Stimulated activated CD4-positive, alpha-beta T cell treated with anti-CD3 and anti-CD28 coated beads, Interleukin-4, amount 100 ng/mL, for 1 hour (primary cell): ENCODE data around the gene LY6G6F.

Source experiments
- DNase-seq: peaks from one replicate; pipeline ENCODE4 v3.0.0-alpha.2; 2020

LY6G6F gene

GRCh38 chr6:31706599-31706998 lies at the start of gene LY6G6F:
LY6G6F (plus strand) TSS chr6:31706866; CDS start chr6:31706907, 41 bp downstream.
- no peak for DNase-seq

DNA sequence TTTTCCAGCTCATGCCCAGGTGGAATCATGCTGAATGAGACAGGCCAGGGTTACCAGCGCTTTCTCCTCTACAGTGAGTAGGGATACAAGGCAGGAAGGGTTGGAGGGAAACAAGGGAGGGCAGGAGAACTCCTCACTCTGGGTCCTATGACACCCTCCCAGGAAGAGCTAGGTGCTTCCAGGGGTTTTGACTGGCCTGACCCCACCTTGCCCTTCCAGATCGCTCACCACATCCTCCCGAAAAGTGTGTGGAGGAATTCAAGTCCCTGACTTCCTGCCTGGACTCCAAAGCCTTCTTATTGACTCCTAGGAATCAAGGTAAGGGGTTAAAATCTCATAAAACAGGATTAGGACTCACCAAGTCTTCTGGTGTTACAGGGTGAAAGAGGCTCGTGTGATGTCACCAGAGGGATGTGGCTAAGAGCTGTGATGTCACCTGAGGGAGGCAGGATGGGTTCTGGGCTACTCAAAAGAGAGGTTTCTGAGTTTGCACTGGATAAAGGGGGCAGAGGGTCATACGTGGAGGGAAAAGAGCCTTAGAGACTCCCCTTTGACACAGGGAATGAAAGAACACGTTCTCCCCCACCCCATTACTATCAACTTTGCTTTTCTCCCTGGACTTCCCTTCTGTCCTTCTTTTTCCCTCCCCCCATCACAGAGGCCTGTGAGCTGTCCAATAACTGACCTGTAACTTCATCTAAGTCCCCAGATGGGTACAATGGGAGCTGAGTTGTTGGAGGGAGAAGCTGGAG lies 49.1 kb upstream of the LY6G6F start:
- DNase-seq = no peak

DNA sequence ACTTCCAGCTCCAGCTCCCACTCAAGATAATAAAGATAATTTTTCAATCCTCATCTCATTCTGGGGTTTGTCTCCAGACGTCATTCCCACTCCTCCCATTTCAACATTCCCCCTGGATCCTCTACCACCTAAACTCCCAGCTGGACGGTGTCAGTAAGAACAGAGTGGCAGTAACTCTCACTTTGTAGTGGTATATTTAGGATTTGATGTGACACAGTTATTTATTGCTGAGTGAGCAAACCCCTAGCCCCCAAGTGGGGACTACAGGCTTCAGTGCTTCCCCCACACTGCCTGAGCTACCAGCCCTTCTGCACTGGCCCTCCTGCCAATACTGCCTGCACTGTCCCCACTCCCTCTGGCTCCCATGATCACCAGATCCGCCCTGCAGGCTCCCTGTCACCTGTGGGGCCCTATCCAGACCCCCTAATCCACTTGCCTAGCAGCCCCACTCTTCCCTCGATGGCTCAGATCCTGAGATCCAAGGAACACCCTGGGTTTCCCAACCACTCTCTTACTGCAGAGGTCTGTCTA lies 48.4 kb upstream of the LY6G6F start:
- no peak for DNase-seq

GRCh38 chr6:31658983-31659648 lies 47.5 kb upstream of the LY6G6F start:
- DNase-seq = no peak

GRCh38 chr6:31659649-31660380 lies 46.9 kb upstream of the LY6G6F start:
- DNase-seq = no peak

GRCh38 chr6:31660381-31661261 lies 46.0 kb upstream of the LY6G6F start, which contains the start of gene C6orf47:
C6orf47 (minus strand) TSS chr6:31660778; CDS start chr6:31659947, 831 bp downstream.
- DNase-seq = peak; percentile 77

DNA sequence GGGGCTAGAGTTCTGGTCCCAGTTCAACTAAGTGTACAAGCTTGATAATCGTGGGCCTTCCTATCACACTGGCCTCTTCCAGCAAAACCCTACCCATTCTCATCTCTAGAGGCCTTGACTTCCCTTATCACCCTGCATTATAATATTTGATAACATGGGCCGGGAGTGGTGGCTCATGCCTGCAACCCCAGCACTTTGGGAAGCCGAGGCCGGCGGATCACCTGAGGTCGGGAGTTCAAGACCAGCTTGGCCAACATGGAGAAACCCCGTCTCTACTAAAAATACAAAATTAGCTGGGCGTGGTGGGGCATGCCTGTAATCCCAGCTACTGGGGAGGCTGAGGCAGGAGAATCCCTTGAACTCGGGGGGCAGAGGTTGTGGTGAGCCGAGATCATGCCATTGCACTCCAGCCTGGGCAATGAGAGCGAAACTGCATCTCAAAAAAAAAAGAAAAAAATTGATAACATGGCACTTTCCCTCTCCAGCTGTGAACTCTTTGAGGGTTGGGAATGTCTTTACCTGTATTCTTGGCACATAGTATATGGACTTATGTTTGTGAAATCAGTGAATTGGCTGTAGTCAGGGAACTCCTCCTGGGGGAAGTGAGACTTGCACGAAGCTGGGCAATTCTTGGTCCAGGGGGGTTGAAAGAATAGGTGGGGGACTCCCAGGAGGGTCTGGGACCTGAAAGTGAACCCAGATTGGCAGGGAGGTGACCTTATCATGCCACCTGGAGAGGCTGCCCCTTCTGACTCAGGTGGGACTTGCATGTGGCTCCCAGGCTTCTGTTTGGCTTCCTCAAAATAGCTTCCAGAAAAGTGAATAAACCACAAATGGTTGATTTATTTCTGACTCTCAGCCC lies 45.2 kb upstream of the LY6G6F start:
- no peak for DNase-seq

DNA sequence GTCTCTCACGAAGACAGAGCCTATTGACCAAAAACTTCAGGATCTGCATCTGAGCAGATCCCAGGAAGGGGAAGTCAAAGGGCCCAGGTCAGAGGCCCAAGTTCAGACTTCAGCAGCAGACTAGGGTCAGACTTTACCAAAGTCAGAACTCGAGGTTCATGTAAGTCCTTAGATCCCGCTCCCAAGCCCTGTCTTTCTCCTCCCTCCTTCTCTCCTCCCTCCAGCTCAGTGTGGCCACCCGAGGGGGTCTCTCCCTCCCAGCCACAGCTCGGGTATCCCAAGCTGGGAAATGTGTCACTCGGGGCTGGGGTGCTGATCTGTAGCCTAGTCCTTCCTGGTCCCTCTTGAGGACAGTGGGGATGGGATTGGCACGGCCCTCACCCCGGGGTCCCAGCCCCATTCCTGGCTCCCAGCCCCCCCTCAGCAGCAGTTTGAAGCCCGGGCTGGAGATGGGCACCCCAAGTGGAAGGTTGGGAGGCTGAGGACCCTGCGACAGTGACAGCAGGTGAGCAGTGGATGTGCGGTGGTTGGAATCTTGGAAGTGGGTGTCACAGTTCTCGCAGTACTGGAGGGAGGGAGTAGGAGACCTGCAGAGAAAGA lies 44.4 kb upstream of the LY6G6F start:
- DNase-seq = no peak

DNA sequence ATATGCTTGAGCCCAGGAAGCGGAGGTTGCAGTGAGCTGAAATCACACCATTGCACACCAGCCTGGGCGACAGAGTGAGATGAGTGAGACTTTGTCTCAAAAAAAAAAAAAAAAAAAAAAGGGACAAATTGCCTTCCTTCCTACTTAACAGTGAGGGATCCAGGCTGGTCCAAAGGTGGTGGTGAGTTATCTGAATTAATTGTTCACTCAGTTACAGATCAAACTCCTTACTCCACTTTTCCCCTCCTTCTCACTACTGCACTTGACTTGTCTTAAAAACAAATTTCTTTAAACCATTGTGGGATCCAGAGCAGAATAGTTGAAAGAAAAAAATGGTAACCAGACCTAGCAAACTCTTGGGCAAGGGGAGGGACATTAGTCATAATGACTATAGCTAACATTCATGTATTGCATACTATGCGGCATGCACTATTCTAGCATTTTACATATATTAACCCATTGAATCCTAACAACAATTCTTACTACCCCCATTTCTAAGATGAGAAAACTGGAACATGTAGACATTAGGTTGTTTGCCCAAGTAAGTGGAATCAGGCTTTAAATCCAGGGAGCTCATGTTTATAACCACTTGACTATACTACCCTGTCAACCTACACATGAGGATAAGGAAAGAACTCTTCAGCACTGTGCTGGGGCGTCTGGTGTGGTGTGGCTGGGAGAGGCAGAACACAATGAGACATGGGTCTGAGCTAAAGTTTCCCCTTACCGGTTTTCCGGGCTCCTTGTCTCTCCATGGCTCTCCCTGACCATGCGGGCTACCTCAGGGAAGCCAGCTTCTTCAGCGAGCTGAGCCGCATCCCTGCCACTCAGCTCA lies 43.3 kb upstream of the LY6G6F start:
- no peak for DNase-seq

GRCh38 chr6:31663961-31664789 lies 42.5 kb upstream of the LY6G6F start:
- DNase-seq = no peak

GRCh38 chr6:31664790-31665500 lies 41.7 kb upstream of the LY6G6F start, which contains the start of gene GPANK1:
GPANK1 (minus strand) TSS chr6:31664997; CDS start chr6:31664478, 519 bp downstream.
- peak; percentile 86 for DNase-seq

DNA sequence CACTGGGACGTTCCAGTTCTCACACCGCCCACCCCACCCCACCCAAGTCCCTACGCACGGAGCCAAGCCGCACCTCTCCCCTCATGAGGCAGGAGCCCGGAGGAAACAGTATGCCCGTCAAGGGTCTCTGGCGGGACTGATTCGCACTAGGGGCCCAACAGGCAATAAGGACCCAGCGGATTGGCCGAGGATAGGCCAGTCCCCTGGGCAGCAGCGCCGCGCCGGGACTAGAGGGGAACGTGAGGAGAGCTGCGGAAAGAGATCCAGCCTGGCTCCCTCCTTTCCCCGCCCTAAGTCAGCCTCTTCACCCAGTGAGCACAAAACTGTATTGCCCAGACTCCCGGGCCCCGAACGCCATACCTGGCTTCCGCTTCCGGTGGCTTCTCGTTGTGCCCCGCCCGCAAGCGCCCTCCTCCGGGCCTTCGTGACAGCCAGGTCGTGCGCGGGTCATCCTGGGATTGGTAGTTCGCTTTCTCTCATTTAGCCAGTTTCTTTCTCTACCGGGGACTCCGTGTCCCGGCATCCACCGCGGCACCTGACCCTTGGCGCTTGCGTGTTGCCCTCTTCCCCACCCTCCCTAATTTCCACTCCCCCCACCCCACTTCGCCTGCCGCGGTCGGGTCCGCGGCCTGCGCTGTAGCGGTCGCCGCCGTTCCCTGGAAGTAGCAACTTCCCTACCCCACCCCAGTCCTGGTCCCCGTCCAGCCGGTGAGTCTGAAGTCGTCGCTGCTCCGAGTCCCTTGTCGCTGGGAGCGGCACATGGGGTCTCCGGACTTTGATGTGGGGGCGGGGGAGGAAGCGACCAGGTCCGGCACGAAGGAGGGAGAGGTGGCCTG lies 40.9 kb upstream of the LY6G6F start, which contains the start of gene CSNK2B:
Gene CSNK2B, plus strand, starts transcription at position 580 of the 836 bp plus-strand sequence. CDS start 752 bp downstream, outside the sequence.
- peak; percentile 97 for DNase-seq

- DNase-seq = no peak
Measured at GRCh38 chr6:31666337-31666965, 40.2 kb upstream of the LY6G6F start.

- DNase-seq = no peak
Measured at GRCh38 chr6:31669676-31670075, 37.0 kb upstream of the LY6G6F start, which contains the start of gene LY6G5B. LY6G5B (plus strand) TSS chr6:31669976; CDS start chr6:31670951, 975 bp downstream.

DNA sequence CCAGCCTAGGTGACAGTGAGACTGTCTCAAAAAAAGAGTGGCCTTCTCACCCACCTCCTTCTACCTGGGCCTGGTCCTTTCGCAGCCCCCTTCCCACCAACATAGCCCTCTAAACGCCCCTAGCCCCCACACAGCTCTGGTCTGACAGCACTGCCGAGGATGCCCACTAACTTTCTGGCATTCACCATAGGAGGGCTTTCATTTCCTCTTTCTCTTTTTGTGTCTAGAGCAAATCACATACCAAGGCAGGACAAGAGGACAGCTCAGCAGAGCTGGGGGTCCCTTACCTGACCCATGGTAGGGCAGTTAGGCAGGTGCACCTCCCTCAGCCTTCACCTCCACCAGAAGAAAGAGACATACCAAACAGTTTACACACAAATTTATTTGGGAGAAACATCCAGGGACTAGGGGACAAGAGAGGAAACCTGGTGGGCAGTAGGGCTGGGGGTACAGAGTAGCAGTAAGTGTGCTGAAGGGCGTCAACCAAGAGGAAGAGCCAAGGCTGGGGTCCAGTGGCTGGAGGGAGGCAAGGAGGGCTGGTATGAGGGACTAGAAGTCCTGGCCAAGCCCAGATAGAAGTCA lies 30.3 kb upstream of the LY6G6F start:
- DNase-seq = no peak

- DNase-seq = no peak
Measured at GRCh38 chr6:31676904-31677303, 29.8 kb upstream of the LY6G6F start.
